IMR-90 (cell line): Measurements from ENCODE around the gene SLC9A9. TPM values are rescaled to one million over a fixed set of nuclear protein-coding genes. Genes with fewer than 3 reads are reported as not detected.

Experiments
- ATAC-seq: fragments of 200-7000 bp; cut with Tn5 transposase; 2 replicates; pipeline ENCODE4 v1.9.1; 2020; ENCODE audit warnings: low read depth, mild to moderate bottlenecking, moderate library complexity
- BruUV-seq: library from RNA; stranded (reverse); fragments of 400-500 nt; replicated peaks from 2 replicates; lab custom pipeline; 2021; lab: Mats Ljungman, UMichigan
- CTCF ChIA-PET: fragments of 300-600 bp; formaldehyde crosslinking; extraction: SDS; loops from one replicate; lab custom pipeline; 2021; ENCODE audit warnings: antibody characterized with exemption; lab: Yijun Ruan, JAX
- POLR2A ChIA-PET: fragments of 300-600 bp; sonication (Branson Sonifier 250); formaldehyde crosslinking; loops from one replicate; lab custom pipeline; 2022; ENCODE audit warnings: antibody characterized with exemption; ENCODE audit not compliant: unreplicated experiment; lab: Charles Lee
- DNase-seq: peaks from one replicate; pipeline ENCODE4 v3.0.0; 2013
- H2AFZ ChIP-seq: replicated peaks from 2 replicates; pipeline ENCODE3; 2013; ENCODE audit warnings: low read length, mild to moderate bottlenecking; ENCODE audit not compliant: poor library complexity
- H2AK5ac ChIP-seq: 2 replicates; pipeline ENCODE4 v1.6.1; 2013; ENCODE audit warnings: low read depth, low read length, inconsistent platforms
- H2AK9ac ChIP-seq: replicated peaks from 2 replicates; pipeline ENCODE3; 2013; ENCODE audit warnings: mild to moderate bottlenecking, low read depth, low read length, moderate library complexity; ENCODE audit not compliant: poor library complexity
- H2BK120ac ChIP-seq: 2 replicates; pipeline ENCODE4 v1.6.1; 2013; ENCODE audit warnings: low read depth, low read length, inconsistent platforms
- H2BK15ac ChIP-seq: 3 replicates; pipeline ENCODE4 v1.6.1; 2013; ENCODE audit warnings: low read depth, low read length, inconsistent platforms
- H2BK20ac ChIP-seq: 2 replicates; pipeline ENCODE4 v1.6.1; 2013; ENCODE audit warnings: low read depth, mild to moderate bottlenecking, inconsistent platforms, low read length, moderate library complexity
- H2BK5ac ChIP-seq: 2 replicates; pipeline ENCODE4 v1.6.1; 2013; ENCODE audit warnings: mild to moderate bottlenecking, low read depth, low read length, inconsistent platforms; ENCODE audit not compliant: poor library complexity, severe bottlenecking
- H3K14ac ChIP-seq: replicated peaks from 2 replicates; pipeline ENCODE4 v1.6.1; 2013; ENCODE audit warnings: low read depth, low read length, inconsistent platforms
- H3K18ac ChIP-seq: 2 replicates; pipeline ENCODE4 v1.6.1; 2013; ENCODE audit warnings: low read depth, low read length, control low read depth
- H3K23ac ChIP-seq: 2 replicates; pipeline ENCODE4 v1.6.1; 2013; ENCODE audit warnings: low read depth, low read length, inconsistent platforms
- H3K27ac ChIP-seq: 2 replicates; pipeline ENCODE4 v1.5.1; 2013; ENCODE audit warnings: mild to moderate bottlenecking, control low read depth, low read length; ENCODE audit not compliant: insufficient read depth
- H3K27me3 ChIP-seq: 2 replicates; pipeline ENCODE4 v1.6.1; 2013; ENCODE audit warnings: low read length; ENCODE audit not compliant: control insufficient read depth, insufficient read depth
- H3K36me3 ChIP-seq: 2 replicates; pipeline ENCODE4 v1.6.1; 2013; ENCODE audit warnings: low read length, mixed read lengths; ENCODE audit not compliant: control insufficient read depth, insufficient read depth
- H3K4ac ChIP-seq: 2 replicates; pipeline ENCODE4 v1.6.1; 2013; ENCODE audit warnings: low read depth, low read length, inconsistent platforms
- H3K4me1 ChIP-seq: 2 replicates; pipeline ENCODE4 v1.6.1; 2013; ENCODE audit warnings: low read length, mixed read lengths; ENCODE audit not compliant: control insufficient read depth, insufficient read depth
- H3K4me2 ChIP-seq: 2 replicates; pipeline ENCODE4 v1.6.1; 2013; ENCODE audit warnings: low read depth, mild to moderate bottlenecking, control low read depth, low read length, moderate library complexity
- H3K4me3 ChIP-seq: 2 replicates; pipeline ENCODE4 v1.5.1; 2013; ENCODE audit warnings: low read depth, mild to moderate bottlenecking, control low read depth, low read length, moderate library complexity; ENCODE audit not compliant: insufficient read depth
- H3K56ac ChIP-seq: 2 replicates; pipeline ENCODE4 v1.6.1; 2013; ENCODE audit warnings: low read length, inconsistent platforms; ENCODE audit not compliant: insufficient read depth; ENCODE audit errors: extremely low read depth
- H3K79me1 ChIP-seq, 2 experiments: 2 replicates each; pipeline ENCODE4 v1.6.1; 2013; ENCODE audit warnings: low read length in 2 of 2, inconsistent platforms in 1 of 2, low read depth in 1 of 2
- H3K9ac ChIP-seq: 2 replicates; pipeline ENCODE4 v1.6.1; 2013; ENCODE audit warnings: low read depth, low read length, control low read depth
- H3K9me1 ChIP-seq: 2 replicates; pipeline ENCODE4 v1.6.1; 2013; ENCODE audit warnings: low read length, inconsistent platforms; ENCODE audit not compliant: insufficient read depth
- H3K9me3 ChIP-seq: 2 replicates; pipeline ENCODE4 v1.6.1; 2013; ENCODE audit warnings: low read length; ENCODE audit not compliant: control insufficient read depth, insufficient read depth
- H4K20me1 ChIP-seq: 2 replicates; pipeline ENCODE4 v1.6.1; 2013; ENCODE audit warnings: low read length, inconsistent platforms; ENCODE audit not compliant: insufficient read depth
- H4K5ac ChIP-seq: 2 replicates; pipeline ENCODE4 v1.6.1; 2013; ENCODE audit warnings: mild to moderate bottlenecking, low read depth, low read length, control low read depth
- H4K8ac ChIP-seq, 2 experiments: 2 replicates each; pipeline ENCODE4 v1.6.1; 2013; ENCODE audit warnings: low read depth in 2 of 2, low read length in 2 of 2, control low read depth in 1 of 2, inconsistent platforms in 1 of 2
- H4K91ac ChIP-seq: 2 replicates; pipeline ENCODE4 v1.6.1; 2013; ENCODE audit warnings: low read depth, low read length, inconsistent platforms; ENCODE audit not compliant: insufficient read depth
- BHLHE40 ChIP-seq: fragments of 150-350 bp; IDR thresholded peaks from 2 replicates; pipeline ENCODE4 v1.6.1; 2016; ENCODE audit warnings: mild to moderate bottlenecking, low read depth, low read length
- CEBPB ChIP-seq: IDR thresholded peaks from 2 replicates; pipeline ENCODE4 v1.6.1; 2012; ENCODE audit warnings: low read depth, low read length, improper control_type of control experiment
- CHD1 ChIP-seq: IDR thresholded peaks from 2 replicates; pipeline ENCODE4 v1.6.1; 2012; ENCODE audit warnings: low read depth, low read length, improper control_type of control experiment
- CTCF ChIP-seq: conservative IDR thresholded peaks from 2 replicates; pipeline ENCODE4 v1.5.1; 2012; ENCODE audit warnings: mild to moderate bottlenecking, low read depth, low read length, improper control_type of control experiment
- ELK1 ChIP-seq: fragments of 150-350 bp; IDR thresholded peaks from 2 replicates; pipeline ENCODE4 v1.6.1; 2016; ENCODE audit warnings: low read depth, mild to moderate bottlenecking, low read length, moderate library complexity, borderline replicate concordance
- FOS ChIP-seq: fragments of 150-350 bp; IDR thresholded peaks from 2 replicates; pipeline ENCODE4 v1.6.1; 2016; ENCODE audit warnings: low read depth, low read length
- MAFK ChIP-seq: IDR thresholded peaks from 2 replicates; pipeline ENCODE4 v1.6.1; 2012; ENCODE audit warnings: low read depth, low read length, improper control_type of control experiment
- MAZ ChIP-seq: IDR thresholded peaks from 2 replicates; pipeline ENCODE4 v1.6.1; 2012; ENCODE audit warnings: low read depth, mild to moderate bottlenecking, low read length, improper control_type of control experiment, moderate library complexity, borderline replicate concordance
- MXI1 ChIP-seq: IDR thresholded peaks from 2 replicates; pipeline ENCODE4 v1.6.1; 2012; ENCODE audit warnings: low read depth, mild to moderate bottlenecking, low read length, moderate library complexity, borderline replicate concordance
- NFE2L2 ChIP-seq: fragments of 150-350 bp; IDR thresholded peaks from 2 replicates; pipeline ENCODE4 v1.6.1; 2016; ENCODE audit warnings: low read depth, mild to moderate bottlenecking, low read length
- POLR2A ChIP-seq: IDR thresholded peaks from 2 replicates; pipeline ENCODE4 v1.6.1; 2012; ENCODE audit warnings: mild to moderate bottlenecking, low read depth, low read length
- RAD21 ChIP-seq: IDR thresholded peaks from 2 replicates; pipeline ENCODE4 v1.6.1; 2012; ENCODE audit warnings: low read length, improper control_type of control experiment
- RCOR1 ChIP-seq: IDR thresholded peaks from 2 replicates; pipeline ENCODE4 v1.6.1; 2012; ENCODE audit warnings: mild to moderate bottlenecking, low read length, improper control_type of control experiment; ENCODE audit not compliant: insufficient replicate concordance
- RFX5 ChIP-seq: IDR thresholded peaks from 2 replicates; pipeline ENCODE4 v1.8.0; 2012; ENCODE audit warnings: low read depth, mild to moderate bottlenecking, low read length, moderate library complexity
- WGBS, 2 experiments: methylation state at CpG; one replicate each; pipeline versions ENCODE4 v1.1.5 to v1.1.7; 2013; ENCODE audit warnings: missing lambda C conversion rate in 2 of 2; ENCODE audit not compliant: insufficient read length in 1 of 2; ENCODE audit errors: extremely low coverage in 2 of 2; 5-methylcytosine and 5-hydroxymethylcytosine counted together
- dilution Hi-C: fragments of 300-500 bp; cut with HindIII; formaldehyde crosslinking; loops from one replicate; pipeline ENCODE4 v1.14.3; 2018; ENCODE audit warnings: low sequenced_read_pairs; ENCODE audit not compliant: unreplicated experiment
- in situ Hi-C: fragments of 300-500 bp; cut with MboI; formaldehyde crosslinking; loops from 3 replicates; pipeline ENCODE4 v1.14.3; 2019; ENCODE audit warnings: low sequenced_read_pairs, inconsistent platforms, mixed read lengths
- intact Hi-C: fragments of 100-400 bp; cut with micrococcal nuclease; formaldehyde crosslinking; loops from 2 replicates; pipeline ENCODE4 v1.10.0; 2022
- polyA plus RNA-seq, 3 experiments: library from polyadenylated mRNA; depleted of rRNA; stranded (reverse); fragments of >200 nt; gene quantifications; 2 replicates each; pipeline ENCODE4 v1.2.3, GENCODE V29; 2012; ENCODE audit warnings: low replicate concordance in 1 of 3
- total RNA-seq: library from RNA; depleted of rRNA; stranded (reverse); fragments of >200 nt; gene quantifications from 2 replicates; pipeline ENCODE4 v1.2.3, GENCODE V29; 2012
- TF ChIP-seq, protein P1 (sequence below): fragments of 150-350 bp; IDR thresholded peaks from 2 replicates; pipeline ENCODE4 v1.6.1; 2017; ENCODE audit warnings: mild to moderate bottlenecking, antibody characterized with exemption, low read length, low read depth

The SLC9A9 gene
- total and polyA plus RNA-seq, 2 of the 4 experiments (the other 2 are of a cell fraction) = 1.4 to 2.3 TPM

GRCh38 chr3:143597774-143598652 is 250.3 kb downstream of the SLC9A9 start:
- intact Hi-C loops (no loop called here), dilution Hi-C loops (no loop called here)
- CTCF ChIA-PET = interaction anchor here (0.6 kb wide), 1 partner anchor 265 kb away, joined by 3 read pairs; no protein-coding TSS in a partner anchor
- TF ChIP-seq FOS (no peak), RCOR1 (no peak), RAD21 (no peak), MXI1 (no peak), BHLHE40 (no peak), NFE2L2 (no peak), CTCF (no peak), CHD1 (no peak), MAFK (no peak), POLR2A (no peak), ELK1 (no peak), MAZ (no peak), CEBPB (no peak), RFX5 (no peak)
- TF ChIP-seq, protein P1, sequence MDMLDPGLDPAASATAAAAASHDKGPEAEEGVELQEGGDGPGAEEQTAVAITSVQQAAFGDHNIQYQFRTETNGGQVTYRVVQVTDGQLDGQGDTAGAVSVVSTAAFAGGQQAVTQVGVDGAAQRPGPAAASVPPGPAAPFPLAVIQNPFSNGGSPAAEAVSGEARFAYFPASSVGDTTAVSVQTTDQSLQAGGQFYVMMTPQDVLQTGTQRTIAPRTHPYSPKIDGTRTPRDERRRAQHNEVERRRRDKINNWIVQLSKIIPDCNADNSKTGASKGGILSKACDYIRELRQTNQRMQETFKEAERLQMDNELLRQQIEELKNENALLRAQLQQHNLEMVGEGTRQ = no peak

More at GRCh38 chr3:143597774-143598652, 250.3 kb downstream of the SLC9A9 start:
- H3K4me3 ChIP-seq = no peak overlapping the region
- H3K23ac ChIP-seq = no peak overlapping the region
- no peaks in the 10 kb centered on the region for H3K9me1 ChIP-seq
- no peak overlapping the region for H3K27ac ChIP-seq
- H4K20me1 ChIP-seq = no peaks in the 10 kb centered on the region
- no peaks in the 10 kb centered on the region for H3K79me1 ChIP-seq
- DNase-seq (no peak), ATAC-seq (no peak)
- H2BK120ac ChIP-seq = no peak overlapping the region
- in situ Hi-C loops = no loop called here
- no TSS peak for BruUV-seq
- H3K36me3 ChIP-seq = no peaks in the 10 kb centered on the region
- H3K56ac ChIP-seq = no peak overlapping the region
- H3K9me3 ChIP-seq = no peaks in the 10 kb centered on the region
- H3K9ac ChIP-seq = no peak overlapping the region
- H3K4me1 ChIP-seq = no peaks in the 10 kb centered on the region; the same call in 1 of the 2 replicates
- H4K8ac ChIP-seq = no peak overlapping the region
- no CpG with 5 or more reads among the region's 17 CpGs for WGBS, 2 experiments
- no peak overlapping the region for H3K18ac ChIP-seq
- no peak overlapping the region for H2BK20ac ChIP-seq
- H3K4ac ChIP-seq = no peak overlapping the region
- H2BK15ac ChIP-seq = no peak overlapping the region
- H2BK5ac ChIP-seq = no peak overlapping the region
- no peak overlapping the region for H3K4me2 ChIP-seq
- H4K91ac ChIP-seq = no peak overlapping the region
- H2AK9ac ChIP-seq = no peak overlapping the region
- H3K27me3 ChIP-seq = no peaks in the 10 kb centered on the region
- H3K14ac ChIP-seq = no peak overlapping the region
- no peak overlapping the region for H2AFZ ChIP-seq
- H4K5ac ChIP-seq = no peak overlapping the region
- POLR2A ChIA-PET = no interaction called here
- no peak overlapping the region for H2AK5ac ChIP-seq
